Kasumi-1 (cell line): ENCODE measurements around the gene CACNA2D2.

Experiments
- DNase-seq, 2 experiments: peaks; one replicate each; lab custom pipeline; 2025; lab: John Stamatoyannopoulos, UW

The CACNA2D2 gene

GRCh38 chr3:50459785-50460184, 43.6 kb downstream of the CACNA2D2 start:
- DNase-seq: no peak

- DNase-seq: no peak
Measured at GRCh38 chr3:50457988-50458387, 45.4 kb downstream of the CACNA2D2 start.

GRCh38 chr3:50455161-50456018, 48.0 kb downstream of the CACNA2D2 start:
- DNase-seq: no peak

- no peak for DNase-seq
Measured at GRCh38 chr3:50454481-50455070, 48.9 kb downstream of the CACNA2D2 start.

GRCh38 chr3:50453907-50454306, 49.5 kb downstream of the CACNA2D2 start:
- no peak for DNase-seq

GRCh38 chr3:50450209-50450921, 53.1 kb downstream of the CACNA2D2 start:
- DNase-seq: no peak

GRCh38 chr3:50448752-50449539, 54.5 kb downstream of the CACNA2D2 start:
- DNase-seq: no peak

GRCh38 chr3:50447290-50447840, 56.1 kb downstream of the CACNA2D2 start:
- no peak for DNase-seq

GRCh38 chr3:50445919-50446318, 57.5 kb downstream of the CACNA2D2 start:
- no peak for DNase-seq

GRCh38 chr3:50444782-50445181, 58.7 kb downstream of the CACNA2D2 start:
- no peak for DNase-seq

- no peak for DNase-seq
Measured at GRCh38 chr3:50444213-50444612, 59.2 kb downstream of the CACNA2D2 start.

- DNase-seq: no peak
Measured at GRCh38 chr3:50442945-50443579, 60.4 kb downstream of the CACNA2D2 start.

- DNase-seq: no peak
Measured at GRCh38 chr3:50441424-50442217, 61.8 kb downstream of the CACNA2D2 start.

- peak; percentile 5 to 28 for DNase-seq
Measured at GRCh38 chr3:50436114-50436674, 67.2 kb downstream of the CACNA2D2 start.

GRCh38 chr3:50435371-50436113, 67.9 kb downstream of the CACNA2D2 start:
- DNase-seq: no peak

GRCh38 chr3:50433954-50434353, 69.5 kb downstream of the CACNA2D2 start:
- DNase-seq: no peak

- DNase-seq: no peak
Measured at GRCh38 chr3:50430950-50431435, 72.4 kb downstream of the CACNA2D2 start.

GRCh38 chr3:50430191-50430590, 73.2 kb downstream of the CACNA2D2 start:
- no peak for DNase-seq

- DNase-seq: no peak
Measured at GRCh38 chr3:50428007-50428633, 75.3 kb downstream of the CACNA2D2 start.
